ENCODE measurements around the gene MMP21.

The MMP21 gene

DNA sequence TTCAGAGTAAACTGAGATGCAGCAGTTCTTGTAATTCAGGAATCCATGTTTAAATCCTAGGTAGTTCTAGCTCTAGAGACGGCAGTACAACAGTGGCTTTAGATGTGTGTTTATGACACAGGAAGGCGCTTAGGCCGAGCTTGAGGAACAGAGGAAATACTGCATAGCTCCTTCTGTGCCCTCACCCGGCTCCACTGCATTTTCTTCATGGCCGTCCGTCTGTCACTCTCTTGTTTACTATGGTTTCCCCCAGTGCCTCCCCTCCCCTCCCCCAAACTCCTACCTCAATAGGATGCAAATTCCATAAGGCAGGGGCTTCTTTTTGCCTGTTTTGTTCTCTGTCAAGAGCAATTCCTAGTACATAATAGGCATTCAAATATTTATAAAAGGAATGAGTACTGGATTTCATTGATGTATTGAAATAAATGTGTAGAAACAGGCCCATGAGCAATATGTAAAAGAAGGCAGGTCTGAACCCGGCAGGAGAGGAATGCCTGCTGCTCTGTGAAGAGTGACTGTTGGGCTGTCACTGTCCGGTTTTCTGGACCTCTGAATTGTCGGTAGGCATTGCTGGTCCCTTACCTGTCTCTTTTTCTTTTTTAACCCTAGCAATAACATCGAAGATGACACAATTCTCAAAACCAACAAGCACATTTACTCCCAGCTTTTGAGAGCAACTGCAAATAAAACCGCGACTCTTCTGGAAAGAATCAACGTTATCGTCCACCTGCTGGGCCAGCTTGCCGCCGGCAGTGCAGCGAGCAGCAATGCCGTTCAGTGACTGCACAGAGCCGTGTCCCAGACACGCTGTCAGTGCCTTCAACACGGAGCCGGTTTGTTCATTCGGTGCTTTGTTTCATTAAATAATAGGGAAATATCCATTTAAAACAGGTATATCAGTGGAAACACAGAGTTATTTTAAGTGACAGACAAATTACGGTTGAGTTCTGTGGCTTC, 12.7 kb downstream of the MMP21 start:
- no peak for DNase-seq

DNA sequence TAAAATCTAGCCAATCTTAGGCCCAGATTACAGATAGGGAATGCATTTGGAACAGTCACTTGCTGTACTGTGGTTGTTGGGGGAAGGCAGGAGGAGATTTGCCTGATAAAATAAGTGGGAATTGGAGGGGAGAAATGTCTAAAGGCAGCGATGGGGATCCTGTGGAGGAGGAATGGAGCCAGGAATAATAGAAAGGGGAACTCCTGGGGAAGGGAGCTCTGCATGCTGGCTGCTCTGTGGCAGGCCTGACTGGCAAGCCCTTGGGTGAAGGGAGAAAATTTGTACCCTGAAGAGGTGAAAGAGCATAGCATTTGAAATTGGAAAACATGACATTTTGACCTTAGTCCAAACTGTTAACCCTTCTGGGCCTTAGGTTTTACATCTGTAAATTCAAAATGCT, 13.7 kb downstream of the MMP21 start:
- no peak for DNase-seq

DNA sequence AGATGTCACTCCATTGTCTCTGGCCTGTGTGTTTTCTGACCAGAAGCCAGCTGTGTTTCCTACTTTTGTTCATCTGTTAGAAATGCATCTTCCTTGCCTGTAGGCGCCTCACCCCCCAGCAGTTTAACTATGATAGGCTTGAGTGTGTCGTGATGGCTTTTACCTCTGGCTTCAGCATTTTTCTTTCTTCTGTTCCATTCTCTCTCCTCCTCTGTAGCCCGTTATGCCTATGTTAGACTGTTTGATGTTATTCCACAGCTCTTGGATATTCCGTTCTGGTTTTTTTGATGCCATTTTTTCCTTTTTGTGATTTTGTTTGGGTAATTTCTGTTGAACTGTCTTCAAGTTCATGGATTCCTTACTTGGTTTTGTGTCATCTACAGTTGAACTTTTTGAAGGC, 17.9 kb downstream of the MMP21 start:
- DNase-seq: no peak

DNA sequence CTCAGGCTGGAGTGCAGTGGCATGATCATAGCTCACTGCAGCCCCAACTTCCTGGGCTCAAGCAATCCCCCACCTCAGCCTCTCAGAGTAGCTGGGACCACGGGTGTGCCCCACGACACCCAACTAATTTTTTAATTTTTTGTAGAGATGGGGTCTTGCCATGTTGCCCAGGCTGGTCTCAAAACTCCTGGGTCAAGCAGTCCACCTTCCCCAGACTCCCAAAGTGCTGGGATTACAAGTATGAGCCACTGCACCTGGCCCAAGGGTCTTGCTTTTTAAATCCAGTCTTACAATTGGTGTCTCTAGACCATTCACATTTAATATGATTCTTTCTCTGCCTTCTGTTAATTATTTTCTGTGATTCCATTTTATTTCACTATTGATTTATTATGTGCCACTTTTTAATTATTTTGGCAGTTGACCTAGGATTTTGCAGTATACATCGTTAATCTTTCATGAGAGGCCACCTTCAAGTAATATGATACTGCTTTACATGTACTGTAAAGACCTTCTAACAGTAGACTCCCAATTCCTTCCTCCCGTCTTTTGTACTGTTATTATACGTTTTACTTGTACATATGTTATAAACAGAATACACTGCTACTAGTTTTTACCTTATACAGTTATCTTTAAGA, 18.7 kb downstream of the MMP21 start:
- DNase-seq: no peak

DNA sequence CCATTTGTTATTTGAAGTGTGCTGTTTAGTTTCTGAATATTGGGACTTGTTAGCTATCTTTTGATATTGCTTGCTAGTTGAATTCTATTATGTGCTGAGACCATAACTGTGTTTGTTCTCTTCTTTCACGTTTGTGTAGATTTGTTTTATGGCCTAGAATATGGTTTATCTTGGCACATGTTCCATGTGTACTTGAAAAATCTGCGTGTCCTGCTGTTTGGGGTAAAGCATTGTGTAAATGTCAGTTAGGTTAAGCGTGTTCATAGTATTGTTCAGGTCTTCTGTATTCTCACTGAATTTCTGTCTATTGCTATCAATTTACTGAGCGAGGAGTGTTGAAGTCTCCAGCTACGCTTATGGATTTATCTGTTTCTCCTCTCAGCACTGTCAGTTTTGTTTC, 19.4 kb downstream of the MMP21 start:
- DNase-seq: no peak

DNA sequence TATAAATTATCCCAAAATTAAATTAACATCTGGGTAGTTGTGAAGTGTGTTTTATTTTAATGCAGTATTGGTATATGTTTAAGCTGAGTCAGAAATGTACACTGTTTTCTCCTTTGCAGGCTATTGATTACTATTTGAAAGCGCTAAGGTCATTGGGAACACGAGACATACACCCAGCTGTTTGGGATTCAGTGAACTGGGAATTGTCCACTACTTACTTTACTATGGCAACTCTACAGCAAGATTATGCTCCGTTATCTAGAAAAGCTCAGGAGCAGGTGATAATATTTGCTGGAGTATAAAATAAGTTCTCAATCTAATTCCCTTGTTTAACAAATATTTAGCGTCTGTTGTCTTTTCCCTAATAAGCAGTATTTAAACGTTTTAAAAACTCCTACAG, 28.2 kb downstream of the MMP21 start:
- DNase-seq: no peak

DNA sequence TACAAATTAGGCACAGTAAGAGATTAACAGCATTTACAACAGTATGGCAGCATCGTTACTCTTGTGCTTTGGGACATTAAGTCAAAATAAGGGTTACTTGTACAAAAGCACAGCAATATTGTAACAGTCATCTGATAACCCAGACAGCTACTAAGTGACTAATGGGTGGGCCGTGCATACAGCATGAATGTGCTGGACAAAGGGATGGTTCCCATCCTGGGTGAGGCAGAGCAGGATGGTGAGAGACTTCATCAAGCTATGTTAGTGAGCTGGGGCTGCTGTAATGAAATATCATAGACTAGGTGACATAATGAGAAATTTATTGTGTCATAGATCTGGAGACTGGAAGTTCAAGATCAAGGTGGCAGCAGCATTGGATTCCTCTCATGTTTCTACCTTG, 30.7 kb downstream of the MMP21 start:
- DNase-seq: no peak

DNA sequence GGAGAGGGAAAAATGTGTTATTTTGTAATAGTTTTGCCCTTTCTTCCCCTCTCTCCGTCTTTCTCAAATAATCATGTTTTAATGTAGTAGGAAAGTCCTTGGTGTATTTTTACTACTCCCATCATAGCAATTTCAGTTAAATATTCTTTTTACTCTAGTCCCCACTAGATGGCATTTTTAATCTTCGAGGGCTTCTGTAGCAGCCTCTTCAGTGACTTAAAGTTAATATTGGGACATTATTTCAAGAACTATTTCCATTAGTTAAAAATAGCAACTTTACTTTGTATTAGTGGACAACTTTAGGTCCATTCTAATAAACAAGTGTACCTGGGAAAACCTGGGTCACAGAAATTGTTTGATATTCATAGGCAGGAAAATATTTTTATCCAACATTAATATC, 33.2 kb downstream of the MMP21 start:
- no peak for DNase-seq

DNA sequence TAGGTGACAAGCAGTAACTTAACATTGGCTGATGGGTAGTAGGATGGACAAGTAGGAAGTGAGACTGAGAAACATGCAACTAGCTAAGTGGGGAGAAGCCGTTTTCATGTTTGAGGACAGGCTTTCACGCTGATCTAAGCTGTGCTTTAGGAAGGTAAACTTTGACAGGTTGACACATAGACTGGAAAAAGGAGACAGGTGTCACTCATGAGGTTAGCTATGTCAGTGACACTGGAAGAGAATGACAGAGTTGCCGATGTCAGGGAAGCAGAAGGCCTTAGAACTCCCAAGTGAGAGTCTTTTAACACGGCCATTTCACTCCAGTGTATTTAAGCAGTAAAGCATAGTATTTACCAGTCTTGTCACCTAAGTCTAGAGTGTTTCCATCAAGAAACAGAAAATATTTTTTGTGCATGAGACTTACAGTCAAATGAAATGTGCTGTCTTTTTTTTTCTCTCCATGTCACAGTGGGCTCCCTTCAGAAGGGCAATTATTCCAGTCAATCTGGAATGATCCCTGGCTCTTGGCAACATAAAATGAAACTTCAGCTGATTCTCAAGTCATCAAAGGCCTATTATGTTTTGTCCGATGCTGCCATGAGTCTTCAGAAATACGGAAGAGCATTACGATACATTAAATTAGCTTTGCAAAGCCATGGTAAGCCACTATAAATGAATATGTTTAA, 35.5 kb downstream of the MMP21 start:
- no peak for DNase-seq

DNA sequence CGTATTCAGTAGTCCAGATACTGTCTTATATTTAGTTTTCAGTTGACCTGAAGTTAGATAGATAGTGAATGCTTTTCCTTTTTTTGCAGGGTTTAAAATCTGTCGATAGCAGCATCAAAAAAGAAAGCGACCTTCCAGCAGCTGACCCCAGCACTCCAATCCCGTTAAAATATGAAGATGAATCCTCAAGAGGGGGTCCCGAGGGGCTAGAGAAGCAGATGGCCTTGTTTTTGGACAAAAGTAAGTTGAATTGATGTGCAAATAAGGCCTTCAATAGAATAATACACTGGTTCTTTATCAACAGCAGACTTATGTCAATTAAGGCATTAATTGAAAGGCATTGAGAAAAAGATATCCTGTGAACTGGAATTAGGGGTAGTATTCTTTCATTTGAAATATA, 37.4 kb downstream of the MMP21 start:
- no peak for DNase-seq

DNA sequence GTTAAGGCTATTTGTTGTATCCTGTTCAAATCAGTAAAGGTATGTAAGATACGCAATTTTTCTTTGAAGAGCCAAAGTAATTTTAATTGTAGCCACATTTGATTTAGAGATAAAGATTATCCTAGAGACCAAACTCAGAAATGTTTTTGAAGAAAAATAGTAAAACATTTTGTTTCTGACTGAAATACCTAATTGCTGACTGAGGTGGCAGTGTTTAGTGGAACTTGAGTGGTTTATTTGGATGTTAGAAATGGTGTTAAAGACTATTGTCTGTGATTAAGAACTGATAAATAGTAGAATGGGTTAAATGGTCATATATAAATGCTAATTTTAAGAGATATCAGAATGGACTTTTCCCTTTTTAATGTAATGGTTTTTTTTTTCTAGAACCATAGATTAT, 40.8 kb downstream of the MMP21 start:
- no peak for DNase-seq

DNA sequence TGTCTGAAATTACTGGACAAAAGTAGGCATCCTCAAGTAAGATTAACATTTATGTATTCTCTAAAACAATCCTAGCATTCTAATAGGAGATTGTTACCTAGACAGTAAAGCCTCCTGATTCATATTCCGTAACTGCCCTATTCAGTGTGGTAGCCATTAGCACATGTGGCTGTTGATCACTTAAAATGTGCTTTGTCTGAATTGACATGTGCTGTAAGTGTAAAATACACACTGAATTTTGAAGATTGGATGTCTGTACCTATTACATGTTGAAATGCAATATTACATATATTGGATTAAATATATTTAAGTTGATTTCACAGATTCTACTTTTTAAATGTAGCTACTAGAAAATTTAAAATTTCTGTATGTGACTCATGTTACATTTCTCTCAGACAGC, 41.5 kb downstream of the MMP21 start:
- no peak for DNase-seq

DNA sequence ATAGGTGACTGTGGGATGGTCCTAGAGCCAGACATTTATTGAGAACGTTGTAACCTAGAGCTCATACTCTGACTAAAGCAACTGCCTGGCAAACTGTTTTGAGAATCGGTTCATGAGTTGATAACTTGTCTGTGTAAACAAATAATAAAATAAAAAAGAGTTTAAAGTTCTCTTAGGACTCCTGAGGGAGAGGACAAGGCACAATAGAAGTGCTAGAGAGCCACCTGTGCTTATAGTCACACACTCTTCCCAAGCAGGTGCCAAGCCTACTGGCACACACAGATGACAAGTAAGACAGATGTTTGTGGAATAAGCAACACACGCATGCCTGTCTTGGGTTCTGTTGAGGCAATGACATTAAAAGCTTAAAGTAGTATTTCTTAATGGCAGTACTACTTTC, 48.2 kb downstream of the MMP21 start:
- DNase-seq: no peak

DNA sequence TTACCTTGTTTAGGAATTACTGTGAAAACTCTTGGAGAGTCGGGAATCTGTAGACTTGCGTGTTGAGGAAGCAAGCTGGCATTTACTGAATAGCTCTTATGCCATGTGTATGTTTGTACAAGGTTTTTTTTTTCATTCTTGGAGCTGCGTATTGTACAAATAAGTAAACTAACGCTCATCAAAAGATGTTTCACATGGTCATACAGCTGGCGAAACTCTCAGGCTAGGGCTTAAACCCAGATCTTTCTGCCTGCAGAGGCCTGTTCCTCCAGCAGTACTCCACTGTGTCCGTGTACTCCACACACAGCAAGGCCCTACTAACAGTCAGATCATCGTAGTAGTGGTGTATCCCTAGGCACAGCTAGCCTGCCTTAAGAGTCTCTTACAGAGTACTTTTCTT, 48.7 kb downstream of the MMP21 start:
- DNase-seq: no peak

DNA sequence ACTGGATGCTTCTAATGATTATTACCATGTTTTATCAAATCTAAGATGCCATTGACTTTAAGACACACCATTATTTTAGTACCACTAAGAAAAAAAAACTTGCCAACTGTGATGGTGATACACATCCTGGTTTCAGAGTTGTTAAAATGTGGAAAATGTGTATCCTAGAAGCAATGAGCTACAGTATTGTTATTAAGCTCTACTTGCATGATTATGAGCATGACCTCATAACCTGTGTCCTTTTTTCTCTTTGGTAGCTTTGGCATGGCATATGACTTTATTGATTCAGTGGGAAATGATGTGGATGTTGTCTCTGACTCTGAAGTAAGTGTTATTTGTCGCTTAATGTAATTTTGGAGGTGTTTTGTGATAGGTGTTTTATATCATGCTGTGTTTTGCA, 52.8 kb downstream of the MMP21 start:
- no peak for DNase-seq

DNA sequence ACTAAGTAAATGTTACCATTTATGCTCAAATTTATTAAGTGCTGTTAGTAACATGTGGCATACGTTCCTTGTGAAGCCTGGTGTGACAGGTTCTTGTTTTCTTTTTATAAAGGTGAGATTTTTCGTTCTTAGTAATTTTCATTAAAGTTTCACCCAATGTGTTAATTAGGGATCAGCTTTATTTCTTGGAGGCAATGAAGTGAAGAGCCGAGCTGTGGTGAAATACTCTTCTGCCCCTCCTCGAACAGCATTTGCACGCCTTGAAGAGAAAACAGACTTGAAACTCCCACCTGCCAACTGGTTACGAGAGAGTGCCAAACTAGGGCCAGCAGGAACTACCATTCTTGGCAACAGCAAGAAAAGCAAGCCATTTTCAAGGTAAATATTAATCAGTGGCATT, 54.6 kb downstream of the MMP21 start:
- DNase-seq: no peak

DNA sequence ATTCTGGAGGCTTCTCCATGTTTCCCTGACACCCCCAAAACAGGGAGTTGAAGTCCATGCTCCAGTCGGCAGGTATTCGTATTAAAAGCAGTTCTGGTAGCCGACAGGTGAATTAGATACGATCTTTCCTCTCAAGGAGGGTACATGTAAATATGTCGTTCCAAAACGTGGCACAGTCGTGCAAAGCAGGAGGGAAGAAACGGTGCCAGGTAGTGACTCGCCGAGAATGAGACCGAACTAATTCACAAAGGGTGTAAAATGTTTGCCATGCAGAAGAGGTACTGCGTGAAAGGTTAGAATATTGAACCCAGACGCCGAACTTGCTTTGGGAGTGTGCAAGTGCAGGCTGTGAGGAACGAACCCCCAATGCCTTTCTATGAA, 55.6 kb downstream of the MMP21 start:
- DNase-seq: no peak

DNA sequence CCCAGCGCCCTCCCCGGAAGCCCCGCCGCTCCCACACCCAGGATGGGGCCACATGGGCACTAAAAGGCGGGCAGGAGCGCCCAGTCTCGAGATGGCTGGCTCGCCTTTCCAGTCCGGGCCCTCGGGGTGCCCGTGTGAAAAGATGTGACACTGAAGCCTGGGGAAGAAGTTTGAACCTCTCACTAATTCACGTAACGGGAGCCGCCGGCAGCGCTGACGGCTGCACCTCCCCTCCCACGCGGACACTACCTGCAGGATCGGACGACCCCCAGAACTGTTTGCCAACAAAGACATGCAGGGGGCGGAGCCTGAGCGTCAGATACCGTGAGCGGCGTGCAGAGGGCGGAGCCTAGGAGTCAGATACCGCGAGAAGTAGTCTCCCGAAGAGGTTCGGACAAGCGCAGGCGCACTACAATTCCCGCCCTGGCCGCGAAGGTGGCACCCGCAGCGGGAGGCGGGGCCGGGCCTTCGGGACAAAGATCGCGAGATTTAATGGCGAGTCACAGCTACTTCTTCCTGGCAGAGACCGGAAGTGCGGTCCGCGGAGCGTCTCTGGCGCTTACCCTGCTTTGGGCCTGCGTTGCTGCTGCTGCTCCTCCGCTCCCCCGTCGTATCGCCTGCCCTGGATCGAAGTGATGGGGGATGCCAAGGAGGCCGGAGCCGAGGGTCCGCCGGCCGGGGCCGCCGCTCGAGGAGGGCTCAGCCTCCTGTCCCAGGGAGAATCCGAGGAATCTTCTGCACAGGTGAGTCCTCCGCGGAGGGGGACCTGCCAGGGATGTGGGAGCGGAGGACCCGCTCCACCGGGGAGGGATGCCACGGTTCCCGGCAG, 56.2 kb downstream of the MMP21 start, which contains the start of gene EDRF1:
EDRF1 (plus strand) TSS at position 537 of the 829 bp plus-strand sequence; CDS start at position 636, 99 bp downstream.
- peak; percentile 93 for DNase-seq
